HAP-1 (cell line): ENCODE data around the gene NMNAT2.

Source experiments
- DNase-seq, 2 experiments: peaks; one replicate each; pipeline ENCODE4 v3.0.0-alpha.2; 2016 to 2020; ENCODE audit warnings: low spot score in 2 of 2
- H3K27me3 ChIP-seq: fragments of 250-450 bp; sonication (Bioruptor Pico); 2 replicates; pipeline ENCODE4 v1.5.1; 2020; ENCODE audit warnings: low read depth, mild to moderate bottlenecking, moderate library complexity
- H3K36me3 ChIP-seq: fragments of 250-450 bp; sonication (Bioruptor Pico); replicated peaks from 2 replicates; pipeline ENCODE4 v1.5.1; 2020; ENCODE audit warnings: mild to moderate bottlenecking
- H3K4me1 ChIP-seq: fragments of 250-450 bp; sonication (Bioruptor Pico); 2 replicates; pipeline ENCODE4 v1.5.1; 2020; ENCODE audit warnings: mild to moderate bottlenecking
- H3K4me3 ChIP-seq: fragments of 250-450 bp; sonication (Bioruptor Pico); 2 replicates; pipeline ENCODE4 v1.5.1; 2020; ENCODE audit warnings: mild to moderate bottlenecking, moderate library complexity
- H3K9me3 ChIP-seq: fragments of 250-450 bp; sonication (Bioruptor Pico); 2 replicates; pipeline ENCODE4 v1.5.1; 2020; ENCODE audit warnings: mild to moderate bottlenecking, moderate library complexity
- in situ Hi-C: fragments of 300-500 bp; cut with MboI; formaldehyde crosslinking; loops from 3 replicates; pipeline ENCODE4 v1.14.3; 2020; ENCODE audit warnings: low sequenced_read_pairs, inconsistent platforms, mixed read lengths

NMNAT2 gene

GRCh38 chr1:183215936-183216335, 202.2 kb downstream of the NMNAT2 start:
- Histone ChIP-seq H3K9me3 (no peaks in the 10 kb centered on the region), H3K4me3 (no peak overlapping the region), H3K4me1 (peaks cover 19% of the 10 kb centered on the region), H3K36me3 (no peaks in the 10 kb centered on the region), H3K27me3 (peaks cover 12% of the 10 kb centered on the region)
- in situ Hi-C loops = no loop called here
- DNase-seq = no peak

DNA sequence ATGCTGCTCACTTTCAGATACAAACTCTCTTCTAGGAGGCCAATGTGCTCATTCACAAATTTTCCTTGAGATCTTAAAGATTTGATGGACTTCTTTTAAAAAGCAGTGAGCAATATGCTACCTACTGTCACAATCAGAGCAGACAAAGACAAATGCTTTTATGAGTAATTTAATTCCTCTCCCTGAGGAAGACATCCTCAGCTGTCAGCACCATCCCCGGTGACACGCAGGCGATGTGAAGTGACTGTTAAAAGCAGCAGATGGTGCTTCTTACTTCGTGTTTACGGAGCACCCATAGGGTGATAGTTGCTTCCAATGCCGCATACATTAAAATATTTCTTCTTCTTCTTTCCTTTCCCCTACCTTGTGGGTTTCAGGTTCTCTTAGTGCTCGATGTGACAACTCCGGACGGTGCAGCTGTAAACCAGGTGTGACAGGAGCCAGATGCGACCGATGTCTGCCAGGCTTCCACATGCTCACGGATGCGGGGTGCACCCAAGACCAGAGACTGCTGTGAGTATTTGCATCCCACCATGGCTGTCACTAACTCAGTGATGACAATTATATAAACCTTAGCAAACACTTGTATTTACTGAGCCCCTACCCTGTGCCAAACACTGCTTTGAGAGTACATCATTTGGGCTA, 203.0 kb downstream of the NMNAT2 start:
- in situ Hi-C loops = no loop called here
- Histone ChIP-seq H3K4me1 (peaks cover 19% of the 10 kb centered on the region), H3K27me3 (peaks cover 10% of the 10 kb centered on the region), H3K36me3 (no peaks in the 10 kb centered on the region), H3K9me3 (no peaks in the 10 kb centered on the region), H3K4me3 (no peak overlapping the region)
- no peak for DNase-seq

- DNase-seq = no peak
- H3K9me3 ChIP-seq = no peaks in the 10 kb centered on the region
- H3K4me3 ChIP-seq = no peak overlapping the region
- no peaks in the 10 kb centered on the region for H3K36me3 ChIP-seq
- peaks cover 12% of the 10 kb centered on the region for H3K4me1 ChIP-seq
- peaks cover 10% of the 10 kb centered on the region for H3K27me3 ChIP-seq
- in situ Hi-C loops = no loop called here
These were observed 203.9 kb downstream of the NMNAT2 start for GRCh38 chr1:183214021-183214970.

DNA sequence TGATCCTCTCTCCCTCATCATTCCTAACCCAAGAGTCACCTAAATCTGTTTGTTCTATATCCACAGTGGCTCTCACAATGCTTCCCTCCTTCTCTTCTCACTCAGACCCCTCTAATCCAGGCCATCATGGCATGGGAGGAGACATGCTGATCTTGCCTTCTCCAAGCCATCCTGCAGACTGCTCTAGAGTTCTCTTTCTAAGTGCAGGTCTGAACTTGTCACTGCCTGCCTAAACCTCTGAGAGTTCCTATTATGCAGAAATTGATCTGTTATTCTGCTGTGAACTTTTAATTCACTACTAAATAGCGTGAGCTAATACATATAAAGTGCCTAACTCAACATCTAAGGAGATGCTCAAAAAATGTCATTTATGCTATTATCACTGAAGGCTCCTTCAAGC, 205.3 kb downstream of the NMNAT2 start:
- Histone ChIP-seq H3K27me3 (peaks cover 10% of the 10 kb centered on the region), H3K4me3 (no peak overlapping the region), H3K36me3 (no peaks in the 10 kb centered on the region), H3K9me3 (no peaks in the 10 kb centered on the region), H3K4me1 (no peaks in the 10 kb centered on the region)
- DNase-seq = no peak
- in situ Hi-C loops = no loop called here

DNA sequence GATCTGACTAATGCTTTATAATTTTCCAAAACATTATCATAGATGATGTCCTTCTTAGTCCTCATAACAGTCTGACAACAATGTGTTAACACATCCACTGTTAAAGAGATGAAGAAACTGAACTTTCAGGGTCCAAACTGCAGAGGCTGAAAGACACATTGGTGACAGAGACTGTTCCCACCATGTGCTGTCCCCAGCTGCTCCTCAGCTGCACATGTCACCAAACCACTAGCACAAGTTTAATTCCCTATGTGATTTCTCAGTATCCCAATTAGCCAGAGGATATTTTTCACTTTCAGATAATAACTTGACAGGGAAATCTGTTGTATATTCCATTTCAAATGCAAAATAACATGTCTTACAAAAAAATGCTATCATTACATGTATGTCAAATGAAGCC, 207.5 kb downstream of the NMNAT2 start:
- peaks cover 10% of the 10 kb centered on the region for H3K27me3 ChIP-seq
- in situ Hi-C loops = no loop called here
- DNase-seq = no peak
- no peaks in the 10 kb centered on the region for H3K36me3 ChIP-seq
- H3K9me3 ChIP-seq = no peaks in the 10 kb centered on the region
- H3K4me3 ChIP-seq = no peak overlapping the region
- no peaks in the 10 kb centered on the region for H3K4me1 ChIP-seq

- Histone ChIP-seq H3K9me3 (no peaks in the 10 kb centered on the region), H3K4me1 (no peaks in the 10 kb centered on the region), H3K4me3 (no peak overlapping the region), H3K36me3 (no peaks in the 10 kb centered on the region), H3K27me3 (peaks cover 5% of the 10 kb centered on the region)
- DNase-seq = peak in 1 of 2 experiments; percentile 16
- in situ Hi-C loops = no loop called here
These were observed 208.5 kb downstream of the NMNAT2 start for GRCh38 chr1:183209533-183210158.

DNA sequence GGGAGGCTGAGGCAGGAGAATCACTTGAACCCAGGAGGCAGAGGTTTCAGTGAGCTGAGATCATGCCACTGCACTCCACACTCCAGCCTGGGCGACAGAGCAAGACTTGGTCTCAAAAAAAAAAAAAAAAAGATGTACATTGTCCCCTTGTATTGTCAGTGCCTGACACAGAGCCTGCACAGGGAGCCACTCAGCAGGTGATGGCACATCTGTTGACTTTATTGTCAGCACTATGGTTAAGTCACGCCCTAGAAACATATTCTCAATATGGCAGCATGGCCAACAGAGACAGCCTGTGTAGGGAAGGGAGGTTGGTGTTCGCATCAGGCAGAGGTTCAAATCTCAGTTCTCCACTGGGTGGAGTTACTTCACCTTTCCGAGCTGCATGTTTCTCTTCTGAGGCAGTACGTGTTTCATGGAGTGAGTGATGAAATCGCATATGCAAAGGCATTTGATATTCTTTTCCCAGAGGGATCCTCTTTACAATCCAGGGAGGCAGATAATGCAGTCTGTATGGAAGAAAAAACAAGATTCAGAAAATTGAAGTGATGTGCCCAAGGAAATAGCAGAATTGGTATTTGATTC, 211.6 kb downstream of the NMNAT2 start:
- no peaks in the 10 kb centered on the region for H3K36me3 ChIP-seq
- H3K9me3 ChIP-seq = no peaks in the 10 kb centered on the region
- H3K4me1 ChIP-seq = no peaks in the 10 kb centered on the region
- no peak overlapping the region for H3K4me3 ChIP-seq
- H3K27me3 ChIP-seq = no peaks in the 10 kb centered on the region
- in situ Hi-C loops = no loop called here
- no peak for DNase-seq

GRCh38 chr1:183205196-183205781, 212.9 kb downstream of the NMNAT2 start:
- no peak for DNase-seq
- H3K36me3 ChIP-seq = no peaks in the 10 kb centered on the region
- H3K4me3 ChIP-seq = no peak overlapping the region
- H3K9me3 ChIP-seq = no peaks in the 10 kb centered on the region
- no peaks in the 10 kb centered on the region for H3K4me1 ChIP-seq
- H3K27me3 ChIP-seq = no peaks in the 10 kb centered on the region
- in situ Hi-C loops = no loop called here

DNA sequence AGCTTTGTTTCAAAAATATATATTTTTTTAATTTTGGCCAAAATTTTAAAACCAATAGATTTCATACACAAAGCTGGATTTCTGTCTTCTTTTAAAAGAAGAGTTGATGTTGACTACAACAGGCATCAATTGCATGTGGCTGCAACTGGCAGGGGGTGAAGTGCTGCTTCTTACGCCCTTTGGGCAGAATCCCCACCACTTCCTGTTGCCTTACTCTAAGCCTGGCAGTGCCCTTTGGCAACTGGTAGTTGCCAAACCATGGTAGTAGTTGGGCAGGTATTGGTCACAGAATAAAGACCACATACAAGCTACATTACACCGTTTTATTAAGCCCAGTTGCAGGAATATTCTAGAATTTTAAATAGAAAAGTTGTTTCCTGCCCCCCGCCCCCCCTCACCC, 215.1 kb downstream of the NMNAT2 start:
- in situ Hi-C loops = no loop called here
- no peak for DNase-seq
- H3K4me1 ChIP-seq = no peaks in the 10 kb centered on the region
- no peaks in the 10 kb centered on the region for H3K36me3 ChIP-seq
- no peak overlapping the region for H3K4me3 ChIP-seq
- no peaks in the 10 kb centered on the region for H3K9me3 ChIP-seq
- no peaks in the 10 kb centered on the region for H3K27me3 ChIP-seq

- no peaks in the 10 kb centered on the region for H3K27me3 ChIP-seq
- H3K4me3 ChIP-seq = no peak overlapping the region
- peaks cover 3% of the 10 kb centered on the region for H3K4me1 ChIP-seq
- no peak for DNase-seq
- in situ Hi-C loops = no loop called here
- no peaks in the 10 kb centered on the region for H3K9me3 ChIP-seq
- H3K36me3 ChIP-seq = no peaks in the 10 kb centered on the region
These were observed 217.7 kb downstream of the NMNAT2 start for GRCh38 chr1:183200451-183200850.

GRCh38 chr1:183199304-183199703, 218.9 kb downstream of the NMNAT2 start:
- no peak overlapping the region for H3K4me3 ChIP-seq
- H3K27me3 ChIP-seq = no peaks in the 10 kb centered on the region
- in situ Hi-C loops = no loop called here
- peaks cover 14% of the 10 kb centered on the region for H3K4me1 ChIP-seq
- no peaks in the 10 kb centered on the region for H3K36me3 ChIP-seq
- no peak for DNase-seq
- H3K9me3 ChIP-seq = no peaks in the 10 kb centered on the region

DNA sequence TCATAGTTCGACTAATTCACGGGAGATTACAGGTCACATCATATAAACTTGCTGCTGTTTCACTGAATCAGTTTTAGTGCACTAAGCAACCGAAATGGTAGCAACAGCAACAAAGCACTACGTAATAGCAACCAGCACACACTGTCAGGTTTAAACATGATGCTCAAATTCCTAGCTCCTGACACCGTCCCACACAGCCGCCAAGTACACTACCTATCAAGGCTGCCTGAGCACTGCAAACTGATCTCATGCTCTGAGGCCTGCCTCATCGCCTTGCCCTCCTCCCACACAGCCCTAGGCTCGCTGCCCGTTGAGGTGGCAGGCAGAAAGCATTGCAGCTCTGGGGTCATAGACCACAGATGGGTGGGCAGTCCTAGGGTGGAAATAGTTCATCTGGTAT, 219.7 kb downstream of the NMNAT2 start:
- Histone ChIP-seq H3K9me3 (no peaks in the 10 kb centered on the region), H3K27me3 (no peaks in the 10 kb centered on the region), H3K36me3 (no peaks in the 10 kb centered on the region), H3K4me3 (no peak overlapping the region), H3K4me1 (peaks cover 21% of the 10 kb centered on the region)
- no peak for DNase-seq
- in situ Hi-C loops = no loop called here
